ENCODE results near the gene RFX2. TPM values are rescaled to one million over a fixed set of nuclear protein-coding genes. Genes with fewer than 3 reads are reported as not detected.

RFX2 gene
- total and polyA plus RNA-seq, 10 of the 15 experiments (the other 5 are each of a cell fraction or from before 2014, with no cell fraction given): 3.2 to 9.8 (median 4.7) TPM

DNA sequence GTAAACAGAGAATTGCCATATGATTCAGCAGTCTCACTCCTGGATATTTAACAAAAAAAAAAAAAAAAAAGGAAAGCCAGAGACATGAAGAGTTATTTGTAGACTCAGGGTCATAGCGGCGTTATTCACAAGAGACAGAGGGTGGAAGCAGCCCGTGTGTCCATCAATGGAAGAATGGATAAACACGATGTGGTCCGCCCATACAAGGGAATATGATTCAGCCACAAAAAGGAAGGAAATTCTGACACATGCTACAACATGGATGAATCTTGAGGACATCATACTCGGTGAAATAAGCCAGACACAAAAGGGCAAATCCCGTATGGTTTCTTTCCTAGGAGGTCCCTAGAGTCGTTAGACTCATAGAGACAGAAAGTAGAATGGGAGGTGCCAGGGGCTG, 40.0 kb upstream of the RFX2 start:
- Histone ChIP-seq H3K9ac (ENCODE audit: control insufficient read depth, insufficient read depth, low read length) (no peak overlapping the region), H3K4me2 (ENCODE audit: control insufficient read depth, insufficient read depth) (no peak overlapping the region), H3K27ac (ENCODE audit: control insufficient read depth, insufficient read depth) (no peak overlapping the region), H3K79me2 (ENCODE audit: control insufficient read depth, insufficient read depth, low read length) (no peaks in the 10 kb centered on the region), H3K36me3 (ENCODE audit: control insufficient read depth in 2 of 2, insufficient read depth in 2 of 2, low read length in 1 of 2) (no peaks in the 10 kb centered on the region), H4K20me1 (ENCODE audit: control insufficient read depth, insufficient read depth) (no peaks in the 10 kb centered on the region), H3K9me3 (replicated peaks; ENCODE audit: control insufficient read depth, insufficient read depth, low read length) (no peaks in the 10 kb centered on the region; the same call in 1 of the 3 replicates), H2AFZ (ENCODE audit: control insufficient read depth, low read depth, low read length) (no peak overlapping the region), H3K4me1 (ENCODE audit: control insufficient read depth, insufficient read depth, low read length) (no peaks in the 10 kb centered on the region), H3K27me3 (replicated peaks in 1 of 2; ENCODE audit: control insufficient read depth in 2 of 2, insufficient read depth in 2 of 2, low read length in 1 of 2) (no peaks in the 10 kb centered on the region), H3K4me3 (no peak overlapping the region)
- ATAC-seq (no peak), DNase-seq (ENCODE audit: low read depth, low spot score) (no peak), FAIRE-seq (no peak)
- intact Hi-C loops (cut with micrococcal nuclease; ENCODE audit: unreplicated experiment): no loop called here
- CTCF ChIA-PET: no interaction called here
- RAD21 ChIA-PET (ENCODE audit: unreplicated experiment): no interaction called here
- 60% methylated on average over 8 of the region's 8 CpGs for WGBS (ENCODE audit: insufficient coverage, insufficient replicate concordance, low lambda C conversion rate, missing lambda C conversion rate)
- TF ChIP-seq NR2F1 (conservative IDR thresholded peaks at IDR 0.05) (no peak), MYB (IDR thresholded peaks at IDR 0.05; ENCODE audit: borderline replicate concordance, low read depth, low read length) (no peak), DPF2 (IDR thresholded peaks at IDR 0.05) (no peak)
- TF ChIP-seq, protein P1, sequence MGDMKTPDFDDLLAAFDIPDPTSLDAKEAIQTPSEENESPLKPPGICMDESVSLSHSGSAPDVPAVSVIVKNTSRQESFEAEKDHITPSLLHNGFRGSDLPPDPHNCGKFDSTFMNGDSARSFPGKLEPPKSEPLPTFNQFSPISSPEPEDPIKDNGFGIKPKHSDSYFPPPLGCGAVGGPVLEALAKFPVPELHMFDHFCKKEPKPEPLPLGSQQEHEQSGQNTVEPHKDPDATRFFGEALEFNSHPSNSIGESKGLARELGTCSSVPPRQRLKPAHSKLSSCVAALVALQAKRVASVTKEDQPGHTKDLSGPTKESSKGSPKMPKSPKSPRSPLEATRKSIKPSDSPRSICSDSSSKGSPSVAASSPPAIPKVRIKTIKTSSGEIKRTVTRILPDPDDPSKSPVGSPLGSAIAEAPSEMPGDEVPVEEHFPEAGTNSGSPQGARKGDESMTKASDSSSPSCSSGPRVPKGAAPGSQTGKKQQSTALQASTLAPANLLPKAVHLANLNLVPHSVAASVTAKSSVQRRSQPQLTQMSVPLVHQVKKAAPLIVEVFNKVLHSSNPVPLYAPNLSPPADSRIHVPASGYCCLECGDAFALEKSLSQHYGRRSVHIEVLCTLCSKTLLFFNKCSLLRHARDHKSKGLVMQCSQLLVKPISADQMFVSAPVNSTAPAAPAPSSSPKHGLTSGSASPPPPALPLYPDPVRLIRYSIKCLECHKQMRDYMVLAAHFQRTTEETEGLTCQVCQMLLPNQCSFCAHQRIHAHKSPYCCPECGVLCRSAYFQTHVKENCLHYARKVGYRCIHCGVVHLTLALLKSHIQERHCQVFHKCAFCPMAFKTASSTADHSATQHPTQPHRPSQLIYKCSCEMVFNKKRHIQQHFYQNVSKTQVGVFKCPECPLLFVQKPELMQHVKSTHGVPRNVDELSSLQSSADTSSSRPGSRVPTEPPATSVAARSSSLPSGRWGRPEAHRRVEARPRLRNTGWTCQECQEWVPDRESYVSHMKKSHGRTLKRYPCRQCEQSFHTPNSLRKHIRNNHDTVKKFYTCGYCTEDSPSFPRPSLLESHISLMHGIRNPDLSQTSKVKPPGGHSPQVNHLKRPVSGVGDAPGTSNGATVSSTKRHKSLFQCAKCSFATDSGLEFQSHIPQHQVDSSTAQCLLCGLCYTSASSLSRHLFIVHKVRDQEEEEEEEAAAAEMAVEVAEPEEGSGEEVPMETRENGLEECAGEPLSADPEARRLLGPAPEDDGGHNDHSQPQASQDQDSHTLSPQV (IDR thresholded peaks at IDR 0.05): no peak
- TF ChIP-seq, protein P2, sequence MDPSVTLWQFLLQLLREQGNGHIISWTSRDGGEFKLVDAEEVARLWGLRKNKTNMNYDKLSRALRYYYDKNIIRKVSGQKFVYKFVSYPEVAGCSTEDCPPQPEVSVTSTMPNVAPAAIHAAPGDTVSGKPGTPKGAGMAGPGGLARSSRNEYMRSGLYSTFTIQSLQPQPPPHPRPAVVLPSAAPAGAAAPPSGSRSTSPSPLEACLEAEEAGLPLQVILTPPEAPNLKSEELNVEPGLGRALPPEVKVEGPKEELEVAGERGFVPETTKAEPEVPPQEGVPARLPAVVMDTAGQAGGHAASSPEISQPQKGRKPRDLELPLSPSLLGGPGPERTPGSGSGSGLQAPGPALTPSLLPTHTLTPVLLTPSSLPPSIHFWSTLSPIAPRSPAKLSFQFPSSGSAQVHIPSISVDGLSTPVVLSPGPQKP (IDR thresholded peaks at IDR 0.05; ENCODE audit: low read depth, low read length): no peak
- no TSS peak for BruUV-seq (replicated peaks)
- POLR2A ChIA-PET: no interaction called here
- SMC1A ChIA-PET (ENCODE audit: uncharacterized antibody, unreplicated experiment): interaction anchor here (1.0 kb wide), 1 partner anchor 15 kb away, joined by 3 read pairs; no protein-coding TSS in a partner anchor
- in situ Hi-C loops (cut with MboI): no loop called here
